Measurements from ENCODE around the gene NTMT2.

Gene NTMT2

DNA sequence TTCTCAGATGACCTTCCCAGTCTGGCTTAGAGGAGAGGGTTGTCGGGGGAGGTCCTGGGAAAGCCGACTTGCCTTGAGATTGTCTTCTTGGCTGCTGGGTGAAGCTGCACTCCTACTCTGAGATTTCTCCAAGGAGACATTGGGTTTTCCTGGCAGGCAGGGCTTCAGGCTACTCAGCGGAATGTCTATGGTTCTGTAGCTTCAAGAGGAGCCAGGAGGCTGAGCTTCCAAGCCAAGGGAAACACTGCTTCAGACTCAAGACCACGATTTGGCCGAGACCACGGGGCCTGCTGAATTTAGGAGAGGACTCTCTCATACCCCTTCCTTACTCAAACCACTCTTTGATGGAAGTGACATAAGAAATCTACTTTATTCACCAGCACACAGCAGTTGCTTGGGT lies 67.8 kb downstream of the NTMT2 start:
- no peak for DNase-seq

DNA sequence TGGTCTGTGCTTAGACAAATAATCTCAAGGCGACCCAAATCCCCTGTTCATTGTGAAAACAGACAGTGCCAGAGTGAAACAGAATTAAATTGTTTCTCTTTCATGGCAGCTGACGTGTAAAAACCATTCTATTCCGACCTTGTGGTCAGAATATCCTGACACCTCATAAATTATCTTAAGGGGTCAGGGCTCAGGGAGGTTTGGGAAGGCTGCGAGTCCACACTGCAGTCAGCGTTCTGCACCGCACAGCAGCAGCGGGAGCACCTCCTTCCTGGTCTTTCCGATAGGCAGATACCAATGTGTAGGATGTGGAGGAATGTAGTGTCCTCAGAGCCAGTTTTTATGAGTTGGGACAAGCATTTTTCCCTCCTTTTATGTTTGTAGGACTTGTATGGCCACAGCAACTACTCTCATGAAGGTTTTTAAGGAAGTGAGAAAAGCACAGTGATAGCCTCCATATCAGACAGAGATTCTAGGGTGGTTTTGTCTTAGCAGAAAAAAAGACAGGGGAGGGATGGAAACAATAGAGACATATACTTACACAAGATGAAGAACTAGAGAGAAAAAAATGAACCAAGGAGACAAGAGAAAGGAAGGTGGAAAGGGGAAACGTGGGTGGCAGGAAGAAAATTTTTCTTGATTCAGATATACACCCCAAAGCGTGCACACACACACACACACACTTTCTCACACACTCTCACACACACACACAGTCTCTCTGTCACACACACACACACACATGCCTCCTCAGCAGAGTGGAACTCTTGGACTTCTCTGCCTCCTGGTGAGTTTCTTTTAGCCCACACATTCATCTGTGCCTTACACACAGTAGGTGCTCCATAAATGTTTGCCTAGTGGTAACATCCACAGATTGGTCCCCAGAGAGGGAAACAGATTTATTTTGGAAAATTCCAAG lies 68.6 kb downstream of the NTMT2 start:
- DNase-seq = no peak

GRCh38 chr1:170215072-170215885 lies 69.5 kb downstream of the NTMT2 start:
- DNase-seq = no peak

GRCh38 chr1:170217517-170218256 lies 71.9 kb downstream of the NTMT2 start:
- DNase-seq = no peak

GRCh38 chr1:170218257-170218650 lies 72.5 kb downstream of the NTMT2 start:
- DNase-seq = no peak

All from NCI-H1694 treated with DMSO at 0.1 percent for 48 hours (cell line).